GM19351 (cell line): ENCODE measurements around the gene ARHGDIB.

Experiments
- ATAC-seq: cut with Tn5 transposase; IDR thresholded peaks from one replicate; pipeline ENCODE4 v1.9.1; 2021; ENCODE audit warnings: mild to moderate bottlenecking, moderate library complexity; ENCODE audit not compliant: unreplicated experiment

ARHGDIB gene

DNA sequence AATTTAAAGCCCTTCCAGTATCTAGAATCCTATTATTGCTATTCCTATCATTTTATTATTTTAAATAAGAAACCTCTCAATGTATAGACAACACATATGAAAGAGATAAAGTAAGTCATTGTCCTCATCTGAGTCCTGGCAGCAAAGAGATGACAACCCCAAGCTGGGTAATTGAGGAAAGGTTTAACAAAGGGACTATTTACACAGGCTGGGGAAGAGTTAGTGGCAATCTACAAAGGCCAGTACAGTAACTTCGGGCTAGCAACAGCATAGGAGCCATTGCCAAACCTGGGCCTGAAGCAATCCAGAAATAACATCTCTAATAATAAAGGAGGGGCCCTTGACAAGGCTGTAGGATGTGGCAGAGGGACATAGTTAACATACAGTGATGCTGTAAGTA is 22.6 kb upstream of the ARHGDIB start:
- ATAC-seq = no peak

DNA sequence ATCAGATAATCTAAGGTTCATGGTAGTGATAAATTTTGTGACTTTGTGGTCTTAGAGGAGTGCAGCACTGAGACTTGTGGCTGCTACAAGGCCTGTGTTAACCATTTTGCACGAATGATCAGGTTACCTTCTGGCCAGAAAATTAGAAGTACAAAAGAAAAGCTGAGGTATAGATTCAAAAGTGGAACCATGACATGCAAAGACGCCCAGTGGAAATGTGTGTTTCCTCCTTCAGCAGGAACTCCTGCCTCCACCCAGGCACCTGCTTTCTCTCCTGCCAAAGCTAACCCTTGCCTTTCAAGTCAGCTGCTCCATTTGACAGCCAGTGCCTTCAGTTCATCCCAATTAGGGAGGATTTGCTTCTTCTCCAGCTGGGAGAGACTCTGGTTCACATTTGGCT is 21.6 kb upstream of the ARHGDIB start:
- no peak for ATAC-seq

- no peak for ATAC-seq
Observed at GRCh38 chr12:14982562-14982961, 21.2 kb upstream of the ARHGDIB start.

- no peak for ATAC-seq
Observed at GRCh38 chr12:14981049-14981448, 19.6 kb upstream of the ARHGDIB start.

DNA sequence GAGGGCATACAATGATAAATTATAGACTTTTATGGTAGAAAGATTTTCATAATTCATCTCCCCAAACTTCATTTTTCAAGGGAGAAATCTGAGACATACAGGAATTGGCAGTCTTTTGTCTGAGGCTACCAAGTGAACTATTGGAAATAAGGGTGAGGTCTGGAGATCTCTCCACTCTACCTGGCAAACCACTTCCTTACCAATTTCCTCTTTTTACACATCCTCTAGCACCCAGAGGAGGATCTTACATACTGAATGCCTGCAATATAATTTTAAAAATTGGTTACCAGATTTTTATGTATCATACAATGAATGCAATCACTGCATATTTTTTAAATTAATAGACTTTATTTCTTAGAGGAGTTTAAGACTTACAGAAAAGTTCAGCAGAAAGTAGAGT is 18.1 kb upstream of the ARHGDIB start:
- no peak for ATAC-seq

- ATAC-seq = no peak
Observed at GRCh38 chr12:14976658-14977057, 15.3 kb upstream of the ARHGDIB start.

- no peak for ATAC-seq
Observed at GRCh38 chr12:14975457-14975856, 14.1 kb upstream of the ARHGDIB start.

GRCh38 chr12:14974633-14975032 is 13.2 kb upstream of the ARHGDIB start:
- ATAC-seq = no peak

GRCh38 chr12:14972816-14973215 is 11.4 kb upstream of the ARHGDIB start, which contains the start of gene PDE6H:
TSS of gene PDE6H (plus strand) at chr12:14973042. CDS start at chr12:14978013, 4,971 bp downstream.
- ATAC-seq = no peak

DNA sequence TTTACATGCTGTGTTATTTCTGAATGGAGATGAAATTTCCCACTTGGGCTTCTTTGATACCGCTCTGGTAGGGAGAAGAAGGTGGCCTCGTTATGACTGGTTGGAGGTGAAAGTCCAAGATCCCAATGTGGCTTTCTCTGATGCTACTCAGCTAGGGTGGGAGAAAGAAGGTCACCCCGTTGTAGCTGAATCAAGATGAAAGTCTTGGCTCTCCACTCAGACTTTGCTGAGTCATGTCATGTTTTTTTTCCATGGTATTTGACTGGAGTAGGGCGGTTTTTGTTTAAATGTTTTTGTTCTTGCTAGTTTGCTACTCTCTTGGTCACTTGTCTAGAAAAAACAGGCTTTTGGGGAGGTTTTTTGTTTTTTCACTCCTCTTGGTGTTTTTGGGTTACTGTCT is 9.1 kb upstream of the ARHGDIB start:
- no peak for ATAC-seq

DNA sequence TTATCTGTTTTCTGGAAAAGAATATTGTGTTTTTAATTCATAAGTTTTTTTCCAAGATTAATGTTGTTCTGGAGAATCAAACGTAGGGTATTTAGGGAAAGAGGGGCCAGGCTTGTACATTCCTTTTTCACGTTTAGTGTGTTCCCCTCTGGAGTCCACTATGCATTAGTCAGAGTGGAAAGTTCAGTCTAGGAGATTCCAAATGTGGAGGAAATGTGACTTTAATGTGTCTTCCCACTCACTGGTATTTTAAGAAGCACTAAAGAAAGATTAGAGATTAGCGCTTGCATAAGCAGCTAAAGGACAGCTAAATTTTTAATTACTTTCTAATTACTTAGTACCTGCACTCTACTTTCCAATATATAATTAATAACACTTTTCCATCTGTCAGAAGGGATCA is 7.1 kb upstream of the ARHGDIB start:
- no peak for ATAC-seq

GRCh38 chr12:14965221-14965620 is 3.8 kb upstream of the ARHGDIB start:
- no peak for ATAC-seq

- ATAC-seq = no peak
Observed at GRCh38 chr12:14964406-14964805, 3.0 kb upstream of the ARHGDIB start.

GRCh38 chr12:14963520-14963919 is 2.1 kb upstream of the ARHGDIB start:
- no peak for ATAC-seq

DNA sequence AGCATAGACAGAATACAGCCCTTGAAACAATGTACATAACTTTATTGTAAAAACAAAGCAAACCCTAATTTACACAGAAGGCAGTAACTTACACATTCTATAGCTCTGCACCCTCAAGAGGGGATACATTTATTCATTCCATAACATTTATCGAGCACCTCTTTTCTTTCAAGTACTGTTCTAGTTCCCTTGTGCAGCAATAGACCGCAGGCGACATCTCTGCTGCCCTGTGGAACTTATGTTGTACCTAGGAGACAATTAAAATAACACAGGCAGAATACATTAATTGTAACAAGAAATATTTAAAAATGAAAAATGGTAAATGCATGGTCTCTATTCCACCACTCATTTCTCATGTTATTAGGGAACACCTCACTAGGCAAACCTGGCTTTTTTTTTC is 1.4 kb upstream of the ARHGDIB start:
- no peak for ATAC-seq

- no peak for ATAC-seq
Observed at GRCh38 chr12:14962153-14962539, 745 bp upstream of the ARHGDIB start.

DNA sequence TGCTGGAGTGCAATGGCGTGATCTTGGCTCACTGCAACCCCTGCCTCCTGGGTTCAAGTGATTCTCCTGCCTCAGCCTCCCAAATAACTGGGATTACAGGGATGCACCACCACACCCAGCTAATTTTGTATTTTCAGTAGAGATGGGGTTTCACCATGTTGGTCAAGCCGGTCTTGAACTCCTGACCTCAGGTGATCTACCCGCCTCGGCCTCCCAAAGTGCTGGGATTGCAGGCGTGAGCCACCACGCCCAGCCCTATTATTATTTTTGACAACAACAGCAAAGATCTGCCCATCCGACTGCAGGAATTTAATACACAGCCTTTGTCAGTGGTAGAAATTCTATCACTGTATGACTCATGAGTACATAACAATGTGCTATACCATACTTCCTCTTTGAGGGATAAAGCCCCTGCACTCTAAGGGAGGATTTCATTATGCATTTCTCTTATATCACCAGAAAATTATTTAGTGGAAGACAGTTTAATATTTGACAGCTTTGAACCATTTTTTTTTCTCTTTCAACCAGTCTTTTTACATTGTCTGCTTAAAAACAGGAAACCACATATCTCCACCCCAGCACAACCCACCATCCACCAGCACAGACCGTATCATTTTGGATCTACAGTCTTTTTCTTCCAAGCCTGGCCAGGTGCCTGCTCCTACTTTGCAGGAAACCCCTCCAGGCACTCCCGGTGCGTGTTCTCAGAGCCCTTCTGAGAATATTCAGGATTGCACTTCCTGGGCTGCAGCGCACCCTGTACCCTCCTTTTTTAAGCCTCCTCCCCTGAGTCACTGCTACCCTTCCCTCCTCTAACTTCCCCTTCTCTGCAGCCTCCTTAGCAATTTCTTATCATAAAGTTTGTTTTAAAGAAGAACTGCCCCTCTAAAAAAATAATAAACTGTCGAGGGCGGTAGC is 594 bp downstream of the ARHGDIB start:
- peak; percentile 29 for ATAC-seq

DNA sequence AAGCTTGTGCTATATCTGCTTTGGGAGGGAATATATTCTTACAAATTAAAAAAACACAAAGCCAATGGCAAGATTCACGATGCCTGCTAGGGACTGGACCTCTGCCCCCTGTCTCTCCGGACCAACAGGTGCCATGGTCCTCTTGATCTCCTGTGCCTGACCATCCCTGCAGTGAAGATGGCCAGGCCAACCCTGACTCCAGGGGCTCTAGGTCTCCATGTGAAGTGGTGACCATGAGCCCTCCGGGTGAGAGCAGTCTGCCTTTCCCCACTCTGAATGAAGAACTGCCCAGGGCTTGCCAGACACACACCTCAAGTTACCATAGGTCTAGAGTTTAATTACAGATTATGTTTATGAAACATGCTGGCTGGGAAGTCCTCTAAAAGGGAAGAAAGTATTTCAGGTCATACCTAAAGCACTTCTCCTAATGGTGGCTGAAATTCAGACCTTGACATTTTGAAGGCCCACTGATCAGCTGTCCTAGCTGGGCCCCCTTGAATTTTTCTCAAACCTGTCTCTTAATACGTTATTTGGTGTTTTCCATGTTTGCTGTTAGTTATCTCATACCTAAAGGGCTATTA is 1.4 kb downstream of the ARHGDIB start:
- no peak for ATAC-seq

GRCh38 chr12:14959463-14959862 is 1.9 kb downstream of the ARHGDIB start:
- no peak for ATAC-seq

- no peak for ATAC-seq
Observed at GRCh38 chr12:14959126-14959440, 2.3 kb downstream of the ARHGDIB start.

GRCh38 chr12:14958361-14959125 is 2.9 kb downstream of the ARHGDIB start:
- ATAC-seq = no peak
